Measurements from ENCODE around the gene PXDN. TPM values are rescaled to one million over a fixed set of nuclear protein-coding genes. Genes with fewer than 3 reads are reported as not detected.

Gene PXDN
- total and polyA plus RNA-seq, 2 of the 13 experiments (the other 11 are each of a cell fraction or from before 2014, with no cell fraction given), result not detected

- Histone ChIP-seq H4K20me1 (ENCODE audit: insufficient read depth, low read length) (no peaks in the 10 kb centered on the region; the same call in 1 of the 2 replicates), H3K36me3 (replicated peaks in 1 of 2; ENCODE audit: control insufficient read depth in 1 of 2, insufficient read depth in 2 of 2, low read length in 2 of 2) (no peaks in the 10 kb centered on the region), H3K4me2 (ENCODE audit: low read depth, low read length) (no peak overlapping the region), H3K27me3 (ENCODE audit: control insufficient read depth in 1 of 2, insufficient read depth in 2 of 2, low read length in 2 of 2) (peaks cover 2 to 58% of the 10 kb centered on the region in 2 experiments), H2AFZ (ENCODE audit: low read length) (no peak overlapping the region), H3K9ac (ENCODE audit: insufficient read depth, low read depth, low read length) (no peak overlapping the region), H3K27ac (ENCODE audit: extremely low read length, insufficient read depth, low read length) (no peak overlapping the region), H3K4me1 (ENCODE audit: insufficient read depth, low read length) (no peaks in the 10 kb centered on the region), H3K4me3 (replicated peaks in 1 of 3; ENCODE audit: insufficient read depth in 1 of 3, low read depth in 2 of 3, low read length in 3 of 3) (no peak overlapping the region), H3K9me3 (ENCODE audit: low read length) (no peaks in the 10 kb centered on the region), H3K79me2 (ENCODE audit: insufficient read depth, low read length) (no peaks in the 10 kb centered on the region)
- 29% methylated on average over 10 of the region's 16 CpGs for WGBS (ENCODE audit: low lambda C conversion rate)
- ATAC-seq (no peak), FAIRE-seq (no peak), DNase-seq (ENCODE audit: low spot score) (no peak)
- intact Hi-C loops (cut with micrococcal nuclease; ENCODE audit: unreplicated experiment) (loop anchor here (5.0 kb wide), 1 partner anchor 1157 kb away; no protein-coding TSS in a partner anchor), in situ Hi-C loops (cut with HindIII; ENCODE audit: extremely low pct_ligation_motif_present, low pct_unique_long_range_greater_than_20kb) (no loop called here)
- no TSS peak for BruUV-seq (replicated peaks)
- POLR2A ChIA-PET, result no interaction called here
- TF ChIP-seq SMAD9 (CRISPR knock-in tag; IDR thresholded peaks at IDR 0.05), result no peak
- no peak for TF ChIP-seq ZNF180 (CRISPR knock-in tag; IDR thresholded peaks at IDR 0.05; ENCODE audit: borderline replicate concordance, low read depth)
- no peak for TF ChIP-seq CCAR2 (optimal IDR thresholded peaks at IDR 0.05; ENCODE audit: low read depth, low read length)
- no peak for TF ChIP-seq ZNF597 (CRISPR knock-in tag; IDR thresholded peaks at IDR 0.05)
- no peak for TF ChIP-seq ELF1 (CRISPR knock-in tag; IDR thresholded peaks at IDR 0.05)
- no peak for TF ChIP-seq ZNF331 (CRISPR knock-in tag; IDR thresholded peaks at IDR 0.05)
- CTCF ChIA-PET (ENCODE audit: low intra/inter-chr PET ratio, low total read pairs), result no interaction called here
These were observed 10.3 kb upstream of the PXDN start for GRCh38 chr2:1754461-1755170.

- Histone ChIP-seq H3K4me3 (replicated peaks in 1 of 3; ENCODE audit: insufficient read depth in 1 of 3, low read depth in 2 of 3, low read length in 3 of 3) (no peak overlapping the region), H3K9ac (ENCODE audit: insufficient read depth, low read depth, low read length) (no peak overlapping the region), H2AFZ (ENCODE audit: low read length) (no peak overlapping the region), H3K4me1 (ENCODE audit: insufficient read depth, low read length) (no peaks in the 10 kb centered on the region), H3K4me2 (ENCODE audit: low read depth, low read length) (no peak overlapping the region), H4K20me1 (ENCODE audit: insufficient read depth, low read length) (no peaks in the 10 kb centered on the region; the same call in 1 of the 2 replicates), H3K79me2 (ENCODE audit: insufficient read depth, low read length) (no peaks in the 10 kb centered on the region), H3K36me3 (replicated peaks in 1 of 2; ENCODE audit: control insufficient read depth in 1 of 2, insufficient read depth in 2 of 2, low read length in 2 of 2) (no peaks in the 10 kb centered on the region), H3K9me3 (ENCODE audit: low read length) (no peaks in the 10 kb centered on the region), H3K27ac (ENCODE audit: extremely low read length, insufficient read depth, low read length) (no peak overlapping the region), H3K27me3 (ENCODE audit: control insufficient read depth in 1 of 2, insufficient read depth in 2 of 2, low read length in 2 of 2) (peaks cover 2 to 62% of the 10 kb centered on the region in 2 experiments)
- DNase-seq (ENCODE audit: low spot score) (no peak), ATAC-seq (no peak), FAIRE-seq (no peak)
- in situ Hi-C loops (cut with HindIII; ENCODE audit: extremely low pct_ligation_motif_present, low pct_unique_long_range_greater_than_20kb) (no loop called here), intact Hi-C loops (cut with micrococcal nuclease; ENCODE audit: unreplicated experiment) (no loop called here)
- ChIA-PET CTCF (ENCODE audit: low intra/inter-chr PET ratio, low total read pairs) (no interaction called here), POLR2A (no interaction called here)
- no TSS peak for BruUV-seq (replicated peaks)
- 16% methylated on average over 11 of the region's 12 CpGs for WGBS (ENCODE audit: low lambda C conversion rate)
- TF ChIP-seq ZNF549 (CRISPR knock-in tag; IDR thresholded peaks at IDR 0.05), result no peak
- no peak for TF ChIP-seq MEIS2 (CRISPR knock-in tag; IDR thresholded peaks at IDR 0.05)
- no peak for TF ChIP-seq NFATC3 (CRISPR knock-in tag; IDR thresholded peaks at IDR 0.05)
- no peak for TF ChIP-seq ZFP36L1 (CRISPR knock-in tag; IDR thresholded peaks at IDR 0.05)
- no peak for TF ChIP-seq ZBTB49 (CRISPR knock-in tag; IDR thresholded peaks at IDR 0.05; ENCODE audit: borderline replicate concordance)
- no peak for TF ChIP-seq ZNF121 (CRISPR knock-in tag; IDR thresholded peaks at IDR 0.05)
- no peak for TF ChIP-seq ZNF850 (CRISPR knock-in tag; conservative IDR thresholded peaks at IDR 0.05)
These were observed 9.7 kb upstream of the PXDN start for GRCh38 chr2:1754046-1754445.
